ENCODE data around the gene TPCN2.

TPCN2 gene

DNA sequence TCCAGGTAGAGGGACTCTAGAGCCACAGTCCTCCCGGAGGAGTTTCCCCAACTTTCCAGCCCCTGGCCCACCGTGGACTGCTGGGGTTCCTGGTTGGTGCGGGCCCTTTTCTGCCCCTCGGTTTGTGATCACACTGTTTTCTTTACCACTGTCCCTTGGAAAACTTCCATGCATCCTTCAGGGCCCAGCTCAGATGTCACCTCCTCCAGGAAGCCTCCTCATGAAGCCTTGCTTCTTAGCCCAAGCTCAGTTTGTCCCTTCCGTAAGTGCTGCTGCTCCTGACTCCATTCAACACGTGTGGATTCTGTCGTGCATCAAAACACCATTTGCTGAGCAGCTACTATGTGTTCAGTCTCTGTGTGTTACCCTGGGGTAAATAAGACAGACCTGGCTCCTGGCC lies 15.9 kb upstream of the TPCN2 start:
- Histone ChIP-seq H3K9me3 (ENCODE audit: low read length) (no peaks in the 10 kb centered on the region), H3K27ac (ENCODE audit: low read depth, low read length) (no peak overlapping the region), H3K9ac (ENCODE audit: low read length) (no peak overlapping the region), H3K36me3 (ENCODE audit: insufficient read depth, low read length) (no peaks in the 10 kb centered on the region), H3K4me1 (ENCODE audit: insufficient read depth, low read length) (peaks cover 14% of the 10 kb centered on the region), H3K27me3 (ENCODE audit: control insufficient read depth in 1 of 2, insufficient read depth in 2 of 2, low read length in 2 of 2) (no peaks in the 10 kb centered on the region), H3K4me3 (ENCODE audit: low read depth in 1 of 2, low read length in 2 of 2) (no peak overlapping the region)

DNA sequence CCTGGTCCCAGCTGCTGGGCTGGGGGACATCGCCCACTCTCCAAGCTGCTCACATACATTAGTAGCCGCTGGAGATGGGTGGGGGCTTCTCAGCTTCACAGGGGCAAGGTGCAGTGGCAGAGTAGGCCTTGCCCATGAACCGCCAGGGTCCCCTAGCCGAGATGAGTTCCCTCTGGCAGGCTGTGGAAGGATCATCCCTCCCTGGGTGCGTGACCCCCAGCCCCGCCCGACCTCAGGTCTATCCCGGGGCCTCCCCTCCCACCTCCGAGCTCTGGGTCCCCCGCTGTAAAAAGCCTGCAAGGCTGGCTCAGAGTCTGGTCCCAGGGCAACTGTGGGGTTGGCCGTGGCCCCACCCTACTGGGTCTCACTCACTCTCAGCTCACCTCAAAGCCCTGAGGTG lies 15.3 kb upstream of the TPCN2 start:
- Histone ChIP-seq H3K4me3 (ENCODE audit: low read depth in 1 of 2, low read length in 2 of 2) (no peak overlapping the region), H3K27me3 (ENCODE audit: control insufficient read depth in 1 of 2, insufficient read depth in 2 of 2, low read length in 2 of 2) (no peaks in the 10 kb centered on the region), H3K9ac (ENCODE audit: low read length) (no peak overlapping the region), H3K36me3 (ENCODE audit: insufficient read depth, low read length) (no peaks in the 10 kb centered on the region), H3K9me3 (ENCODE audit: low read length) (no peaks in the 10 kb centered on the region), H3K4me1 (ENCODE audit: insufficient read depth, low read length) (peaks cover 14% of the 10 kb centered on the region), H3K27ac (ENCODE audit: low read depth, low read length) (no peak overlapping the region)

GRCh38 chr11:69034123-69034867 lies 14.4 kb upstream of the TPCN2 start:
- no peaks in the 10 kb centered on the region for H3K9me3 ChIP-seq (ENCODE audit: low read length)
- no peaks in the 10 kb centered on the region for H3K36me3 ChIP-seq (ENCODE audit: insufficient read depth, low read length)
- H3K4me3 ChIP-seq (ENCODE audit: low read depth in 1 of 2, low read length in 2 of 2): no peak overlapping the region
- H3K27ac ChIP-seq (ENCODE audit: low read depth, low read length): no peak overlapping the region
- H3K27me3 ChIP-seq (ENCODE audit: control insufficient read depth in 1 of 2, insufficient read depth in 2 of 2, low read length in 2 of 2): no peaks in the 10 kb centered on the region
- peaks cover 14% of the 10 kb centered on the region for H3K4me1 ChIP-seq (ENCODE audit: insufficient read depth, low read length)
- no peak overlapping the region for H3K9ac ChIP-seq (ENCODE audit: low read length)

GRCh38 chr11:69035150-69035945 lies 13.4 kb upstream of the TPCN2 start:
- no peaks in the 10 kb centered on the region for H3K36me3 ChIP-seq (ENCODE audit: insufficient read depth, low read length)
- no peak overlapping the region for H3K4me3 ChIP-seq (ENCODE audit: low read depth in 1 of 2, low read length in 2 of 2)
- H3K4me1 ChIP-seq (ENCODE audit: insufficient read depth, low read length): peaks cover 14% of the 10 kb centered on the region
- no peaks in the 10 kb centered on the region for H3K9me3 ChIP-seq (ENCODE audit: low read length)
- H3K27ac ChIP-seq (ENCODE audit: low read depth, low read length): no peak overlapping the region
- no peak overlapping the region for H3K9ac ChIP-seq (ENCODE audit: low read length)
- no peaks in the 10 kb centered on the region for H3K27me3 ChIP-seq (ENCODE audit: control insufficient read depth in 1 of 2, insufficient read depth in 2 of 2, low read length in 2 of 2)

GRCh38 chr11:69035946-69036340 lies 12.8 kb upstream of the TPCN2 start:
- Histone ChIP-seq H3K27ac (ENCODE audit: low read depth, low read length) (no peak overlapping the region), H3K4me3 (ENCODE audit: low read depth in 1 of 2, low read length in 2 of 2) (no peak overlapping the region), H3K9ac (ENCODE audit: low read length) (no peak overlapping the region), H3K4me1 (ENCODE audit: insufficient read depth, low read length) (peaks cover 14% of the 10 kb centered on the region), H3K9me3 (ENCODE audit: low read length) (no peaks in the 10 kb centered on the region), H3K36me3 (ENCODE audit: insufficient read depth, low read length) (no peaks in the 10 kb centered on the region), H3K27me3 (ENCODE audit: control insufficient read depth in 1 of 2, insufficient read depth in 2 of 2, low read length in 2 of 2) (no peaks in the 10 kb centered on the region)

DNA sequence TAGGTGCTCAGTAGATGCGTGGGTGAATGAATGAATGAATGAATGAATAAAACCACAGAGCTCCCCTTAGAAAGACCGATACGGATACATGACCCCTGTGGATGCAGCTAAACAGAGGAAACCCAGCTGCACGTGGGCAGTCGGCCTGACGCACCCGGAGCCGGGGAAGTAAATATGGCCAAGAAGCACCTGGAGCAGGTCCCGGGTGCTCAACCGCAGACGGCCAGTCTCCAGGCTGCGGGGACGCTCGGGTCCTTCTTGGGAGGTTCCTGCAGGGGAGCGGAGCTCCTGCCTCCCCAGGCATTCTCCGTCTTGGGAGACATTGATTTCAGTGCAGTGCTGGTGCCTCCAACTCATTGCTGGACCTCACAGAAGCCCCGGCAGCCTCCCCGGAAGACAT lies 11.7 kb upstream of the TPCN2 start:
- Histone ChIP-seq H3K27me3 (ENCODE audit: control insufficient read depth in 1 of 2, insufficient read depth in 2 of 2, low read length in 2 of 2) (no peaks in the 10 kb centered on the region), H3K9ac (ENCODE audit: low read length) (no peak overlapping the region), H3K9me3 (ENCODE audit: low read length) (no peaks in the 10 kb centered on the region), H3K4me1 (ENCODE audit: insufficient read depth, low read length) (peaks cover 14% of the 10 kb centered on the region), H3K36me3 (ENCODE audit: insufficient read depth, low read length) (no peaks in the 10 kb centered on the region), H3K4me3 (ENCODE audit: low read depth in 1 of 2, low read length in 2 of 2) (no peak overlapping the region), H3K27ac (ENCODE audit: low read depth, low read length) (no peak overlapping the region)

- Histone ChIP-seq H3K9me3 (ENCODE audit: low read length) (no peaks in the 10 kb centered on the region), H3K27me3 (ENCODE audit: control insufficient read depth in 1 of 2, insufficient read depth in 2 of 2, low read length in 2 of 2) (no peaks in the 10 kb centered on the region), H3K27ac (ENCODE audit: low read depth, low read length) (no peak overlapping the region), H3K4me3 (ENCODE audit: low read depth in 1 of 2, low read length in 2 of 2) (no peak overlapping the region), H3K9ac (ENCODE audit: low read length) (no peak overlapping the region), H3K4me1 (ENCODE audit: insufficient read depth, low read length) (peaks cover 14% of the 10 kb centered on the region), H3K36me3 (ENCODE audit: insufficient read depth, low read length) (no peaks in the 10 kb centered on the region)
Observed at GRCh38 chr11:69037544-69037943, 11.2 kb upstream of the TPCN2 start.

- H3K27ac ChIP-seq (ENCODE audit: low read depth, low read length): no peak overlapping the region
- H3K9ac ChIP-seq (ENCODE audit: low read length): no peak overlapping the region
- H3K4me3 ChIP-seq (ENCODE audit: low read depth in 1 of 2, low read length in 2 of 2): no peak overlapping the region
- H3K27me3 ChIP-seq (ENCODE audit: control insufficient read depth in 1 of 2, insufficient read depth in 2 of 2, low read length in 2 of 2): no peaks in the 10 kb centered on the region
- H3K36me3 ChIP-seq (ENCODE audit: insufficient read depth, low read length): no peaks in the 10 kb centered on the region
- H3K4me1 ChIP-seq (ENCODE audit: insufficient read depth, low read length): peaks cover 25% of the 10 kb centered on the region
- H3K9me3 ChIP-seq (ENCODE audit: low read length): no peaks in the 10 kb centered on the region
Observed at GRCh38 chr11:69039501-69039900, 9.2 kb upstream of the TPCN2 start.

DNA sequence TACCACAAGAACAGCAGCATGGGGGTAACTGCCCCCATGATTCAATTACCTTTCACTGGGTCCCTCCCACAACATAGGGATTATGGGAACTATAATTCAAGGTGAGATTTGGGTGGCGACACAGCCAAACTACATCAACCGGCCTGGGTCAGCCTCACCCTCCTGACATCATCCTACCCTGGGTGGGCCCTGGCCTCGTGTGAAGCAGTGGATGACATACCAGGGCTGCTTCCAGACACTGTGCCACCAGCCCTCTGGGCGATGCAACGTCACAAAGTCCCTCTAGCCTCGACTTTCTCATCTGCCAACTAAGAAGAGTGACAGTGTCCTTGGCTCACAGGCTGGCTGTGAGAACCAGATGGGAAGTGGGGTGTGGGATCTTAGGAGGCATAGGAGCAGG lies 8.7 kb upstream of the TPCN2 start:
- H3K27ac ChIP-seq (ENCODE audit: low read depth, low read length): no peak overlapping the region
- H3K4me1 ChIP-seq (ENCODE audit: insufficient read depth, low read length): peaks cover 29% of the 10 kb centered on the region
- no peak overlapping the region for H3K9ac ChIP-seq (ENCODE audit: low read length)
- H3K9me3 ChIP-seq (ENCODE audit: low read length): no peaks in the 10 kb centered on the region
- H3K27me3 ChIP-seq (ENCODE audit: control insufficient read depth in 1 of 2, insufficient read depth in 2 of 2, low read length in 2 of 2): no peaks in the 10 kb centered on the region
- no peaks in the 10 kb centered on the region for H3K36me3 ChIP-seq (ENCODE audit: insufficient read depth, low read length)
- H3K4me3 ChIP-seq (ENCODE audit: low read depth in 1 of 2, low read length in 2 of 2): no peak overlapping the region

- Histone ChIP-seq H3K4me3 (ENCODE audit: low read depth in 1 of 2, low read length in 2 of 2) (no peak overlapping the region), H3K9ac (ENCODE audit: low read length) (no peak overlapping the region), H3K27ac (ENCODE audit: low read depth, low read length) (no peak overlapping the region), H3K9me3 (ENCODE audit: low read length) (no peaks in the 10 kb centered on the region), H3K36me3 (ENCODE audit: insufficient read depth, low read length) (no peaks in the 10 kb centered on the region), H3K4me1 (ENCODE audit: insufficient read depth, low read length) (peaks cover 27% of the 10 kb centered on the region), H3K27me3 (ENCODE audit: control insufficient read depth in 1 of 2, insufficient read depth in 2 of 2, low read length in 2 of 2) (no peaks in the 10 kb centered on the region)
Observed at GRCh38 chr11:69040581-69041260, 8.0 kb upstream of the TPCN2 start.

DNA sequence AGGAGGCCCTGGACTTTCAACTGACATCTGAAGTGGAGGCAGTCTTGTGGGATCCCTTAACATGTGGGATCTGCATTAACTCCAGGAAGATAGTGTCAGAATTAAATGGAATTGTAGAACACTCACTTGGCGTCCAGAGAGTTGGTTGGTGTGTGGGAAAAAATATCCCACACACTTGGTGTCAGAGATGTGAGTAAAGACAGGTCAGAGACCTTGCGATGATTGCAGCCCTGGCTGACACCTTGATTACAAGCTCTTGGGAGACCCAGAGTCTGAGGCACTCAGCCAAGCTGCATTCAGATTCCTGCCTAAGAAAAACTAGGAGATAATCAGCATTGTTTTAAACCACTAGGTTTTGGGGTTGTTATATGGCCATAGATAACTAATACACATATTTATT lies 7.2 kb upstream of the TPCN2 start:
- H3K27me3 ChIP-seq (ENCODE audit: control insufficient read depth in 1 of 2, insufficient read depth in 2 of 2, low read length in 2 of 2): no peaks in the 10 kb centered on the region

More for the DNA sequence above, 7.2 kb upstream of the TPCN2 start:
- Histone ChIP-seq H3K4me3 (ENCODE audit: low read depth in 1 of 2, low read length in 2 of 2) (no peak overlapping the region), H3K4me1 (ENCODE audit: insufficient read depth, low read length) (peaks cover 19% of the 10 kb centered on the region), H3K27ac (ENCODE audit: low read depth, low read length) (no peak overlapping the region), H3K36me3 (ENCODE audit: insufficient read depth, low read length) (no peaks in the 10 kb centered on the region), H3K9me3 (ENCODE audit: low read length) (no peaks in the 10 kb centered on the region), H3K9ac (ENCODE audit: low read length) (no peak overlapping the region)

Data from muscle layer of colon (tissue), 2 donors.